ENCODE results near the gene ANO2.

GRCh38 chr12:5963515-5963914 lies 18.5 kb upstream of the ANO2 start:
- TF ChIP-seq CTCF (IDR thresholded peaks at IDR 0.05; ENCODE audit: low read depth, low read length, poor library complexity, severe bottlenecking) (no peak), EZH2phosphoT487 (IDR thresholded peaks at IDR 0.05; ENCODE audit: borderline replicate concordance, low read length) (no peak)

Measured in DOHH2 (cell line).